ENCODE measurements around the gene MEIOC. TPM values are rescaled to one million over a fixed set of nuclear protein-coding genes. Genes with fewer than 3 reads are reported as not detected.
"Not testable (repeated sequence)": the region's sequence is repeated elsewhere in the genome, so short reads cannot be mapped to it uniquely, and the experiment has no call there.

The MEIOC gene
- total RNA-seq, 1 donor from 2014 or later, result 0.91 TPM

DNA sequence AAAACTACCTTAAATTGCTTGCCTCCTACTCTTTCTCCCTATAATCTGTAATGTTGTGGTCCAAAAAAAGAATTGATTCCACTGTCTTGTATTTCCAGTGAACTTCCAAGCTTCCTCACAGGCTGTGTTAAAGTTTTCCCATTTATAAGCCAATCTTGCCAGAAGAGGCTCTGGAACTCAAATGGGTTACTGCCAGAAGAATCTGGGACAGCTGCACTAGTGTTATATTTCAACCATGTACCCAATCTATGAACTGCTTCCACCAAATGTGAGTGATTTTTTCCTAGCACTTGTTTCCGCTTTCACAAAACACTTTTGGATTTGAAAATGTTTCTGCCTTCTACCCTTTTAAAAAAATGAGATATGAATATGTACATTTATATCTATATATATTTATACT is 31.5 kb downstream of the MEIOC start:
- no peaks in the 10 kb centered on the region for H3K27me3 Mint-ChIP-seq
- ATAC-seq (ENCODE audit: low read depth) (no peak), DNase-seq (no peak)
- H3K27ac Mint-ChIP-seq, result no peak overlapping the region
- CTCF ChIA-PET, result interaction anchor here (0.8 kb wide), 1 partner anchor 92 kb away, joined by 5 read pairs; no protein-coding TSS in a partner anchor
- intact Hi-C loops (cut with micrococcal nuclease), result no loop called here
- H3K9me3 Mint-ChIP-seq, result no peaks in the 10 kb centered on the region
- TF ChIP-seq, protein P1, sequence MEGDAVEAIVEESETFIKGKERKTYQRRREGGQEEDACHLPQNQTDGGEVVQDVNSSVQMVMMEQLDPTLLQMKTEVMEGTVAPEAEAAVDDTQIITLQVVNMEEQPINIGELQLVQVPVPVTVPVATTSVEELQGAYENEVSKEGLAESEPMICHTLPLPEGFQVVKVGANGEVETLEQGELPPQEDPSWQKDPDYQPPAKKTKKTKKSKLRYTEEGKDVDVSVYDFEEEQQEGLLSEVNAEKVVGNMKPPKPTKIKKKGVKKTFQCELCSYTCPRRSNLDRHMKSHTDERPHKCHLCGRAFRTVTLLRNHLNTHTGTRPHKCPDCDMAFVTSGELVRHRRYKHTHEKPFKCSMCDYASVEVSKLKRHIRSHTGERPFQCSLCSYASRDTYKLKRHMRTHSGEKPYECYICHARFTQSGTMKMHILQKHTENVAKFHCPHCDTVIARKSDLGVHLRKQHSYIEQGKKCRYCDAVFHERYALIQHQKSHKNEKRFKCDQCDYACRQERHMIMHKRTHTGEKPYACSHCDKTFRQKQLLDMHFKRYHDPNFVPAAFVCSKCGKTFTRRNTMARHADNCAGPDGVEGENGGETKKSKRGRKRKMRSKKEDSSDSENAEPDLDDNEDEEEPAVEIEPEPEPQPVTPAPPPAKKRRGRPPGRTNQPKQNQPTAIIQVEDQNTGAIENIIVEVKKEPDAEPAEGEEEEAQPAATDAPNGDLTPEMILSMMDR (IDR thresholded peaks at IDR 0.05), result no peak
- peaks cover 28% of the 10 kb centered on the region for H3K4me1 Mint-ChIP-seq
- peaks cover 34% of the 10 kb centered on the region for H3K36me3 Mint-ChIP-seq (ENCODE audit: low read depth)
- H3K4me3 Mint-ChIP-seq, result no peak overlapping the region
- POLR2A ChIA-PET, result no interaction called here

DNA sequence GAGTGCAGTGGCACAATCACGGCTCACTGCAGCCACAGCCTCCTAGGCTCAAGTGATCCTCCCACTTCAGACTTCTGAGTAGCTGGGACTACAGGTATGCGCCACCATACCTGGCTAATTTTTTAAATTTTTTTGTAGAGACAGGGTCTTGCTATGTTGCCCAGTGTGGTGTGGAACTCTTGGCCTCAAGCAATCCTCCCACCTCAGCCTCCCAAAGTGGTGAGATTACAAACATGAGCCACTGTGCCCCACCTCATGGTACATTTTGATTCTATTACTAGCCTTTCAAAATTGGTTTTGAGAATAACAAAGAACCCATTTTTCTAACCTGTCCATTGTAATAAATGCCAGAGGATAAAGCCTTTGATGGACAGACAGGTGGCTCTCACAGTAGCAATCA is 31.9 kb downstream of the MEIOC start:
- intact Hi-C loops (cut with micrococcal nuclease), result no loop called here
- ChIA-PET POLR2A (interaction anchor here (0.6 kb wide), 1 partner anchor 140 kb away, joined by 3 read pairs; no protein-coding TSS in a partner anchor), CTCF (interaction anchor here (0.8 kb wide), 1 partner anchor 92 kb away, joined by 5 read pairs; no protein-coding TSS in a partner anchor)
- DNase-seq (no peak), ATAC-seq (ENCODE audit: low read depth) (no peak)
- H3K36me3 Mint-ChIP-seq (ENCODE audit: low read depth), result peaks cover 31% of the 10 kb centered on the region
- H3K27me3 Mint-ChIP-seq, result no peaks in the 10 kb centered on the region
- no peaks in the 10 kb centered on the region for H3K9me3 Mint-ChIP-seq
- TF ChIP-seq, protein P1 (IDR thresholded peaks at IDR 0.05), result no peak
- H3K4me1 Mint-ChIP-seq, result peaks cover 28% of the 10 kb centered on the region
- H3K27ac Mint-ChIP-seq, result no peak overlapping the region
- peak overlapping the region; percentile 98 for H3K4me3 Mint-ChIP-seq

DNA sequence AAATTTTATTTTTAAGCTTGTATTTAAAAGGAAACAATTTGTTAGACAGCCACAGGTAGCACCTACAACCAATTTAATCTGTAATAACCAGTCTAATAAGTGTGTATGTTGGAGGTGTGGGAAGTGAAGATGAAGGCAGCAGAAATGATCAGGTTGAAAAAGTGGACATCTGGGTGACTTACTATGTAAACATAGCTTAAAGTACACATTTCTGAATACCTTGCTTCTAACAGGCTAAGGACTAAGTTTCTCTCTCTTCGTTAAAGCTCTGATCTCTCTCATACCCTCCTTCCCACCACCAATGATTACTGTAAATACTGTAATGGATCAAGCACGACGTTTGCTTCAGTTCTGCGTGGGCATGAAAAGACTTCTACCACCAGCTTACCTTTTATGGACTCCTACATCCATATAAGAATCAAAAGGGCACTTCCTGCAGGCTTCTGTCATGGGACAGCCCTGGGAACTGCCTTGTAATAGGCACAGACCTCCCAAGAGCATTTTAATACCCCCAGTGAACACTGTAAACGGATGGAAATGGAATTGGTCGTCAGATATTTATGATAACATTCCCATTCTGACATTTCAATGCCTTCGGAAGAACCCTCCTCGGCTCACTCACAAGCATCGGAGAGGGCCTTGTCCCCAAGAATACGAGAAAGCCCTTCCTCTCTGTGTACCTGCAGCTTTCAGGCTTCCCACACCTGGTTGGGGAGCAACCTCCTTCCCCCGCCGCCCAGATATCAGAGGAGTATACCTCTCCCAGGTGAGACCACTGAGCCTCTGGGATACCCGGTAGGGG is 32.6 kb downstream of the MEIOC start:
- ChIA-PET POLR2A (interaction anchor here (0.6 to 1.5 kb wide), 4 partner anchors 33 to 505 kb away, joined by 3 to 4 read pairs (median 3); partner anchors contain the start of gene MEIOC), CTCF (no interaction called here)
- ATAC-seq (ENCODE audit: low read depth) (peak; percentile 3), DNase-seq (no peak)
- peaks cover 24% of the 10 kb centered on the region for H3K36me3 Mint-ChIP-seq (ENCODE audit: low read depth)
- H3K4me3 Mint-ChIP-seq, result peak overlapping the region; percentile 98
- peak overlapping the region; percentile 91 for H3K27ac Mint-ChIP-seq
- peaks cover 25% of the 10 kb centered on the region for H3K4me1 Mint-ChIP-seq
- TF ChIP-seq, protein P1 (IDR thresholded peaks at IDR 0.05), result no peak
- no peaks in the 10 kb centered on the region for H3K9me3 Mint-ChIP-seq
- H3K27me3 Mint-ChIP-seq, result no peaks in the 10 kb centered on the region
- intact Hi-C loops (cut with micrococcal nuclease), result loop anchor here (1.0 kb wide), 2 partner anchors 19 to 132 kb away; partner anchors contain the start of genes DBF4B and FZD2

DNA sequence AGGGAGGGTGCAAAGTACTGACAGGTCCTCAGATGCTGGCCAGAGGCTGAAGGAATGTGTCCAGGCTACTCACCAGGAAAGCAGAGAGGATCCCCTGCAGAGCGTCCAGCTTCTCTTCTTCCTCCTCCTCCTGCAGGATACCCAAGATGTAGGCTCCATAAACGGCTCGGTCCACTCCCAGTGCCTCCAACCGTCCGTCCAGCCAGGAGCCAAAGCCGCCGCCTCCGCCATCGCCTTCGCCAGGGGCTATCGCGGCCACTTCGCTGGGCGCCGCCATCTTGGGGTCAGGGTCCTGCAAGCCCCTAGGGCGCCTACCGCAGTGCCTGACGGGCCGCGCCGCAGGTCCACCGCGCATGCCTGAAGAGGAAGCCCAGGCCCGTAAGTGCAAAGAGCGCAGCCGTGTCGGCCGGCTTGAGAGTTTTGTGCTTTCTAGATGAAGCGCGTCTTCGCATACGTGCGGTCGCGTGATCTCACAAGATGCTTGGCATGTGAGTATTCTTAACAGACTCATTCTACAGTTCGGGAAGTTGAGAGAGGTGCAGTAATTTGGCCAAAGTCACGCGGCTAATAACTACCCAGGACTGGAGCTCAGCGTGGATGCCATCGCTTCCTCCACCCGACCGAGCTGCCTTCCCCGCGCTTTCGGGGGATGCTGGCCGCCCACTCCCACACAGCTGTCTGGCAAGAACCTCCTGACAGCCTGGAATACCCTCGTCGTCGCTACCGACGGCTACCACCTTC is 33.4 kb downstream of the MEIOC start, which contains the start of gene CCDC43:
TSS of gene CCDC43 (minus strand) at position 300 of the 741 bp plus-strand sequence. CDS start at position 277, 23 bp downstream.
- ChIA-PET CTCF (no interaction called here), POLR2A (interaction anchor here (0.5 to 2.2 kb wide), 7 partner anchors 19 to 1374 kb away, joined by 3 to 21 read pairs (median 4); partner anchors contain the start of genes DBF4B, GPATCH8 and MEIOC)
- intact Hi-C loops (cut with micrococcal nuclease), result loop anchor here (1.0 kb wide), 2 partner anchors 19 to 132 kb away; partner anchors contain the start of genes DBF4B and FZD2
- ATAC-seq (ENCODE audit: low read depth) (peak; percentile 100), DNase-seq (peak; percentile 90)
- Mint-ChIP-seq H3K9me3 (no peaks in the 10 kb centered on the region), H3K27ac (peak within 1 kb of the TSS; percentile 91), H3K4me1 (peaks cover 25% of the 10 kb centered on the region), H3K36me3 (ENCODE audit: low read depth) (peaks cover 23% of the 10 kb centered on the region), H3K4me3 (peak within 1 kb of the TSS; percentile 98), H3K27me3 (no peaks in the 10 kb centered on the region)
- TF ChIP-seq, protein P1 (IDR thresholded peaks at IDR 0.05), result no peak

DNA sequence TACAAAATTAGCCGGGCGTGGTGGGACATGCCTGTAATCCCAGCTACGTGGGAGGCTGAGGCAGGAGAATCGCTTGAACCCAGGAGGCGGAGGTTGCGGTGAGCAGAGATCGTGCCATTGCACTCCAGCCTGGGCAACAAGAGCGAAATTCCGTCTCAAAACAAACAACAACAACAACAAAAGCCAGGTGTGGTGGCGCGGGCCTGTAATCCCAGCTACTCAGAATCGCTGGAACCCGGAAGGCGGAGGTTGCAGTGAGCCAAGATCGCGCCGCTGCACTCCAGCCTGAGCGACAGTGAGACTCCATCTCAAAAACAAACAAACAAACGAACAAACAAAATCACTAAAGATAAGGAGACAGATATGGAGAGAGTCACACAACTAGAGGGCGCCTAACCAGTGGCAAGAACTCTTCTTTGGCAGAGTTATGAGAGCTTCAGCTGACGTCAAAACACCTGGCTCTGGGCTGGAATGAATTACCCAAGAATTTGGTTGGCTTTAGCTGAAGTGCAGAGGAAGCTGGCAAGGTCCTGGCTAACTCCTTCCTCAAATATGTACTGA is 34.6 kb downstream of the MEIOC start:
- Mint-ChIP-seq H3K27ac (peak overlapping the region; percentile 35), H3K36me3 (ENCODE audit: low read depth) (peaks cover 14% of the 10 kb centered on the region), H3K4me3 (peak overlapping the region; percentile 50), H3K4me1 (peaks cover 25% of the 10 kb centered on the region)
- ATAC-seq (ENCODE audit: low read depth); DNase-seq; CTCF ChIA-PET; H3K9me3 Mint-ChIP-seq; intact Hi-C loops (cut with micrococcal nuclease); H3K27me3 Mint-ChIP-seq: not testable (repeated sequence)
- POLR2A ChIA-PET, result interaction anchor here (0.6 to 2.2 kb wide), 2 partner anchors 18 to 306 kb away, joined by 7 to 21 read pairs; partner anchors contain the start of gene DBF4B

Measured in activated B cell treated with CpG ODN at 0.5 μM for 24 hours (primary cell).